HG02798 (cell line): ENCODE measurements around the gene AKT1.

Experiments used
- ATAC-seq: cut with Tn5 transposase; IDR thresholded peaks from one replicate; pipeline ENCODE4 v1.9.1; 2021; ENCODE audit warnings: mild to moderate bottlenecking; ENCODE audit not compliant: unreplicated experiment, poor library complexity

Gene AKT1

DNA sequence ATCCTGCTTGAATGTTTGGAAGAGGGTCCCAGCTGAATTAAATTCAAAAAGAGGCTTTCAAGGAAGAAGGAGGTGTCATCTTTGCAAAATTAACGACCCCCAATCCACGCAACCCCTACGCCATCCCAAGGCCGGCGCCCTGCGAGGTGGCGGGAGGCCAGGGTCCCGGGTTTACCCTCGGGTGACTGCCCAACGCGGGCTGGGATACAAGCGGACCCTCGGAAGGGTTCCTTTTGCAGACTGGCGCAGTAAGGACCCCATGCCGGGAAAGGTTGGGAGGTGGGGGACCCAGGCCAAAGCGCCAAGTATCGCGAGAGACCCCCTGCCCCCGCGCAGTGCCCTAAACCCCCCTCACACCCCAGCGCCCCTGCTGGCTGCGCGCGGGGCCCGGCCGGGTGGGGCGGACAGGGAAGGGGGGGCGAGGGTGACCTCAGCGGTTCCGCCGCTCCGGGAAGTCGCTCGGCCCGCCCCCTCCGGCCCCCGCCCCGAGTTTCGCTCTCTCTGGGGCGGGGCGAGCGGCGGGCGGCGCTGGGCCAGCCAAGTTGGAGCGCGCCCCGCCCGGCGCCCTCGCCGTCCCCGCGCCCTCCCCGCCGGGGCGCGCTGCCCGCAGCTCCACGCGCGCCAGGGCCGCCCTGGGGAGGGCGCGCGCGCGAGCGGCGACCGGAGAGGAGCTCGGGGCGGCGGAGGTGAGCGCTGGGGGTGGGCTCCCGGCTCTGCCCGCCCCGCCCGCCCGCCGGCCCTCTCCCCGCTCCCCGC lies 4.6 kb upstream of the AKT1 start:
- peak; percentile 69 for ATAC-seq

GRCh38 chr14:104799244-104800014 lies 3.9 kb upstream of the AKT1 start:
- no peak for ATAC-seq

DNA sequence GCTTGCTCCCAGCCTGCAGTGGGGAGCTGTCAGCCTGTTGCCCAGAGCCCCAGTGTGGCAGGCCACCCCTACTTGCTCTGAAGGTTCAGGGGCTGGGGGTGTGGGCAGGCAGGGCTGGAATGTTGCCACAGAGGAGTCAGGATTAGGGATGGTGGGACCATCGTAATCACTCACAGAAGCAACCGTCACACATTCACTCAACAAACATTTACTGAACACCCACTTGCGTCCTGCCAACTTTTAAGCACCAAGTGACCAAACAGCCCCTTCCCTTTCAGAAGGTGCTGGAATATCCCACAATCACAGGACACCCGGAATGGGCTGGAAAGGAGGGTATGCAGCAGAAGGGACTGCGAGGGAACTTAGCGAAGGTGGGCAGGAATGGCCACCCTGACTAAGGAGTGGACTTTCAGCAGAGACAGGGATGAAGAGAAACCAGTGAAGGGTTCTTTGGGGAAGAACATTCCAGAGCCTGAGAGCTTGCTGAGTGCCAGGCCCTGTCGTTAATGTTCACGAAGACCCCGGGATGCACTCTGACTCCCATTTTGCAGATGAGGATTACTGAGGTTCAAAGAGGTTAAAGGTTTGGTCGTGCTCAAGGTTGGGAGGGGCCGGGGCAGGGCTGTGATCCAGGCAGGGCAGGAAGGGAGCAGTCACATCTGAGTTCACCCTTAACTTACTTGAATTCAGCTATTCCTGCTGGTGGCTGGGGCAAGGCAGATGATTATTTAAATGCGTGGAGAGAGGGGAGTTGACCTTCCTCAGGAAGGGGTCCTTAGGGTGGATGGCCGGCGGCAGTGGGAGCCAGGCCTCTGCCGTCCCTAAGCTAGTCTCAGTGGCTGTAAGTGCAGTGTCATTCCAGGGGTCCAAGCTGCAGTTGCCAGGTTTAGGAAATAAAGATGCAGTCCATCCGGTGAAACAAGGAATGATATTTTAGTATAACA lies 3.0 kb upstream of the AKT1 start:
- no peak for ATAC-seq

GRCh38 chr14:104797115-104798044 lies 1.8 kb upstream of the AKT1 start:
- no peak for ATAC-seq

DNA sequence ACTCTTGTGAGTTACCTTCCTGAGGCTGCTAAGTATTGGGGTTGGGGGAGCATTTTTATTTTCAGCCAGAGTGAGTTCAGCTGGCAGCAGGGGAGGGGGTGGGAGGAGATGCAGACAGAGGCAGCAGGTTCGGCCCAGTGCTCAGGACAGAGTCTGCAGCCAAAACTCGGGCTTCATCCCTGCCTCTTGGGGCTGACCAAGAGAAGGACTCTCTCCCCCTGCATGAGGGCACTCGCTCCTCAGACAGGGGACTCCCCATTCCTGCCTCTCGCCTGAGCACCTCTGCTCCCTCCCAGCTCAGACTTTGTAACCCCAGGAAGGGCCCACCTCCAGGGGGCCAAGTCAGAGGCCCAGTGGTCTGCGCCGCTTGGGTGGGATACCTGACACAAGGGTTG lies 1.1 kb upstream of the AKT1 start:
- no peak for ATAC-seq

DNA sequence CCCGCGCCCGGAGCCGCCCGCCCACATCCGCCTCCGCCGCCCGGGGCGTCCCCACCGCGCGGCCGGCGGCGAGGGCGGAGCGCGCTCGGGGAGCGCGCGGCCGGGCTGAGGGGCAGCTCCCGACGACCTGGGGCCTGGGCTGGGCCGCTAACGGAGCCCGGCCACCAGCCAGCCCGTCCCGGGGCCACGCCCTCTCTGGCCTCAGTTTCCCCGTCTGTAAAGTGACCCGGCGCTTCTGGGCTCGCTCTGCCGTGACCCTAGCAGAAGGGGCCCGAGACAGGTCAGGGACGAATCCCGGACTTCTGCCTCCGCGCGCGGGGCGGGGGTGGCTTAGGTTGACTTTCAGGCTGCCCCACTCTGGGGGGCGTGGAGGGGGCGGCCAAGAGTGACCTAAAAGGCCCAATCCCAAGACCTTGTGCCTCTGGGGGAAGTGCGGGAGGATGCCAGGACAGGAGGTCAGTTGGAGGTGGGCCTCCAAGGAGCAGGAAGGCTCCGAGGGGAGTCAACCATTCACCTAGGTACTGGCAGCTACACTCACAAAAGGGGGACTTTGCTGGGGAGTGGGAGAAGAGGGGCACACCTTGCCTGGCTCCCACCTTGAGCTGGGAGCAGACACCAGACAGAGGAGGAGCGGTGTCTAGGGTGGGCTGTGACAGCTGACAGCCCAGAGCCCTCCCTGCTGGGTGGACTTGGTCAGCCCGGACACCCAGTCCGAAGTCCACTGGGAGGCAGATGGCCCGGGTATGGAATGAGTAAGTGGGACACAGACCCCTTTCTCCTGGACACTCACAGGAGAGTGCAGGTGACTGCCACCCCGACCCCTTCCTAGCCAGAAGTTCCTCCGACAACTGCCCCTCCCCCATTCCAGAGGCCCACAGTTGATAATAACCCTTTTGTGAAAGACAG lies 486 bp upstream of the AKT1 start:
- peak; percentile 34 for ATAC-seq

- ATAC-seq: no peak
Measured at GRCh38 chr14:104794631-104794992, 936 bp downstream of the AKT1 start.

- ATAC-seq: no peak
Measured at GRCh38 chr14:104794099-104794498, 1.4 kb downstream of the AKT1 start.

GRCh38 chr14:104793703-104793959 lies 1.9 kb downstream of the AKT1 start:
- ATAC-seq: no peak

DNA sequence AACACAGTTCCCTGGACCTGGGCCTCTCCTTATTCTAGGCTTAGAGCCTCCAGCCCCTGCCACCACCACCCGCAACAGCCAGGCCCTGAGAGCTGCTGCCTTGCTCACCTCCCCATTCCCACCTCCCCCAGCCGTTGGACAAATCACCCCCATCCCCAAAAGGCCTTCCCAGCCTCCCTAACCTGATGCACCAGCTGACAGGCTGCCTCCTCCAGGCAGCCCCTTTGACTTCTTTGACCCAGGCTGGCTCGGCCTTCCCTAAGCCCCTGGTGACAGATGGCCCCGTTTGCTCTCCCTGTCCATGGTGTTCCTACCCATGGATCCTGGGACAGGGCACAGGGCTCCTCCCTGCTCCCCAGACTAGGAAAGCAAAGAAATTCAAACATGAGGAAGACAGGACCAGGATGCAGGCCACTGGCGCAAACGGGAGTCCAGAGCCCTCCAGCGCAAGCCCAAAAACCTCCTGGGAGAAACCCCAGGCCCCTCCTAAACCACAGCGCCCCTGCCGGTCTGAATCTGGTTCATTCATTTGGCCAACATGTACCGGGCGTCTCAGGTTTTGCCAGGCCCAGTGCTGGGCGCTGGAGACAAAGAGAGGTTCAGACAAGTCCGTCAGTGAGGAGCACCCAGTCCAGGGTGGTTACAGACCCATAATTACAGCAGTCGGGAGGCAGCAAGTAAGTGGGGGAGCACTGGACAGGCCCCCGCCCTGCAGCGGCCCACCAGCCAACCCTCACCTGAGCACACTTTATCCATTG lies 2.4 kb downstream of the AKT1 start:
- ATAC-seq: no peak

GRCh38 chr14:104792101-104792884 lies 3.3 kb downstream of the AKT1 start:
- ATAC-seq: no peak

DNA sequence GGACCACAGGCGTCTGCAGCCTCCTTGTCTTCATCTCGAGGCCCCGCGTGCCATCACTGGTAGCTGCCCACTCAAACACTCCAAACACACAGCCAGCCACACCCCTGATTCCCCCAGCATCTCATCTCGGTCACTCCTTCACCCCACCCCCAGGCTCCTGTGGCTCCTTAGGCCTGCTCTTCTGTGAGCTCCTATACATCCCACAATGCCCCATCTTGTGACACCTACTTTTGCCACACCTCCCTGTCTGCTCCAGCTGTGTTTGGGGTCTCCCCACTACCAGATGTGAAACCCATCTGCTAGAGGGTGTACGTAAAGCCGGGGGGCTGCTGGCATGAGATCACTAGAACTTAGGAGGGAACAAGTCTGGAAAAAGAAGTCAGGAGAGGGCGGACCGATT lies 4.1 kb downstream of the AKT1 start:
- no peak for ATAC-seq

GRCh38 chr14:104789752-104790743 lies 5.5 kb downstream of the AKT1 start:
- ATAC-seq: no peak

GRCh38 chr14:104788873-104789663 lies 6.5 kb downstream of the AKT1 start:
- ATAC-seq: no peak

GRCh38 chr14:104788161-104788818 lies 7.3 kb downstream of the AKT1 start:
- ATAC-seq: no peak
